Smooth muscle cell (in vitro differentiated cells): ENCODE measurements around the gene ADAMTS2. TPM values are rescaled to one million over a fixed set of nuclear protein-coding genes. Genes with fewer than 3 reads are reported as not detected.

ENCODE experiments used
- DNase-seq: peaks from one replicate; lab custom pipeline; 2025; ENCODE audit not compliant: unreplicated experiment; lab: John Stamatoyannopoulos, UW
- H2AFZ ChIP-seq: fragments of 200-600 bp; sonication (generic); 2 replicates; pipeline ENCODE4 v1.6.0; 2016; ENCODE audit warnings: antibody characterized with exemption, low read depth, mild to moderate bottlenecking
- H3F3A ChIP-seq: fragments of 200-600 bp; sonication (generic); 2 replicates; pipeline ENCODE4 v1.6.0; 2017; ENCODE audit warnings: antibody characterized with exemption, low read depth
- H3K27ac ChIP-seq: fragments of 200-600 bp; sonication (generic); 2 replicates; pipeline ENCODE4 v1.5.1; 2016; ENCODE audit warnings: low read depth, mild to moderate bottlenecking
- H3K27me3 ChIP-seq: fragments of 200-600 bp; sonication (generic); 2 replicates; pipeline ENCODE4 v1.6.1; 2016; ENCODE audit warnings: low read depth, mild to moderate bottlenecking
- H3K36me3 ChIP-seq: fragments of 200-600 bp; sonication (generic); 2 replicates; pipeline ENCODE4 v1.5.1; 2016; ENCODE audit warnings: low read depth
- H3K4me1 ChIP-seq: fragments of 200-600 bp; sonication (generic); 2 replicates; pipeline ENCODE4 v1.5.1; 2016; ENCODE audit warnings: low read depth
- H3K4me2 ChIP-seq: fragments of 200-600 bp; sonication (generic); 2 replicates; pipeline ENCODE4 v1.6.0; 2016; ENCODE audit warnings: mild to moderate bottlenecking
- H3K4me3 ChIP-seq: fragments of 200-600 bp; sonication (generic); 2 replicates; pipeline ENCODE4 v1.5.1; 2016; ENCODE audit warnings: mild to moderate bottlenecking
- H3K79me2 ChIP-seq: fragments of 200-600 bp; sonication (generic); 2 replicates; pipeline ENCODE4 v1.6.0; 2016; ENCODE audit warnings: low read depth, mild to moderate bottlenecking
- H3K9ac ChIP-seq: fragments of 200-600 bp; sonication (generic); 2 replicates; pipeline ENCODE4 v1.6.0; 2016; ENCODE audit warnings: low read depth
- H3K9me3 ChIP-seq: fragments of 200-600 bp; sonication (generic); replicated peaks from 2 replicates; pipeline ENCODE4 v1.5.1; 2016; ENCODE audit warnings: low read depth
- H4K20me1 ChIP-seq: fragments of 200-600 bp; sonication (generic); 2 replicates; pipeline ENCODE4 v1.6.0; 2016; ENCODE audit warnings: low read depth
- CTCF ChIP-seq: fragments of 200-600 bp; sonication (generic); IDR thresholded peaks from 2 replicates; pipeline ENCODE4 v1.5.1; 2017; ENCODE audit warnings: borderline replicate concordance, mild to moderate bottlenecking, antibody characterized with exemption; ENCODE audit not compliant: insufficient read depth, poor library complexity, severe bottlenecking
- WGBS: methylation state at CpG from one replicate; pipeline ENCODE4 v1.1.7; 2016; ENCODE audit warnings: low lambda C conversion rate; 5-methylcytosine and 5-hydroxymethylcytosine counted together
- polyA plus RNA-seq: library from polyadenylated mRNA; unstranded; fragments of >200 nt; fragmentation: Nextera tagmentation; extraction: Ambion mirVana; gene quantifications from 2 replicates; pipeline ENCODE4 v1.2.1, GENCODE V29; 2016
- total RNA-seq: library from RNA; depleted of rRNA; stranded (reverse); fragments of >200 nt; gene quantifications from 2 replicates; pipeline ENCODE4 v1.2.3, GENCODE V29; 2014

The ADAMTS2 gene
- total and polyA plus RNA-seq, 2 experiments from 2014 or later, result 22.8 to 37.5 TPM

GRCh38 chr5:179268399-179268952, 76.8 kb downstream of the ADAMTS2 start:
- Histone ChIP-seq H2AFZ (no peak overlapping the region), H3K36me3 (no peaks in the 10 kb centered on the region), H3K79me2 (no peaks in the 10 kb centered on the region), H3K9me3 (no peaks in the 10 kb centered on the region), H3K4me3 (no peak overlapping the region), H4K20me1 (no peaks in the 10 kb centered on the region), H3K9ac (no peak overlapping the region), H3F3A (peaks cover 5% of the 10 kb centered on the region), H3K27ac (peak overlapping the region; percentile 94), H3K4me1 (peaks cover 25% of the 10 kb centered on the region), H3K27me3 (no peaks in the 10 kb centered on the region), H3K4me2 (peak overlapping the region; percentile 36)
- WGBS, result 90% methylated on average over 16 of the region's 16 CpGs
- TF ChIP-seq CTCF, result no peak
- DNase-seq, result no peak

- Histone ChIP-seq H3F3A (peaks cover 5% of the 10 kb centered on the region), H3K36me3 (no peaks in the 10 kb centered on the region), H4K20me1 (no peaks in the 10 kb centered on the region), H3K27ac (peak overlapping the region; percentile 94), H2AFZ (no peak overlapping the region), H3K9ac (no peak overlapping the region), H3K4me3 (no peak overlapping the region), H3K79me2 (no peaks in the 10 kb centered on the region), H3K4me1 (peaks cover 17% of the 10 kb centered on the region), H3K9me3 (no peaks in the 10 kb centered on the region), H3K27me3 (no peaks in the 10 kb centered on the region), H3K4me2 (peak overlapping the region; percentile 36)
- TF ChIP-seq CTCF, result no peak
- no peak for DNase-seq
- 54% methylated on average over 10 of the region's 10 CpGs for WGBS
Observed at GRCh38 chr5:179267671-179268083, 77.6 kb downstream of the ADAMTS2 start.

GRCh38 chr5:179267071-179267670, 78.1 kb downstream of the ADAMTS2 start:
- no peaks in the 10 kb centered on the region for H3K36me3 ChIP-seq
- H3K9me3 ChIP-seq, result no peaks in the 10 kb centered on the region
- H4K20me1 ChIP-seq, result no peaks in the 10 kb centered on the region
- peaks cover 14% of the 10 kb centered on the region for H3K4me1 ChIP-seq
- TF ChIP-seq CTCF, result no peak
- H3K9ac ChIP-seq, result peak overlapping the region; percentile 7
- no peaks in the 10 kb centered on the region for H3K27me3 ChIP-seq
- H3K79me2 ChIP-seq, result no peaks in the 10 kb centered on the region
- no peak for DNase-seq
- H2AFZ ChIP-seq, result no peak overlapping the region
- WGBS, result 92% methylated on average over 17 of the region's 17 CpGs
- H3K27ac ChIP-seq, result peak overlapping the region; percentile 94
- peak overlapping the region; percentile 45 for H3K4me2 ChIP-seq
- H3K4me3 ChIP-seq, result no peak overlapping the region
- peaks cover 5% of the 10 kb centered on the region for H3F3A ChIP-seq
